ENCODE data around the gene SDK1. TPM values are rescaled to one million over a fixed set of nuclear protein-coding genes. Genes with fewer than 3 reads are reported as not detected.

Gene SDK1
- total RNA-seq, 2 experiments from 2014 or later = 0.19 to 0.36 TPM

DNA sequence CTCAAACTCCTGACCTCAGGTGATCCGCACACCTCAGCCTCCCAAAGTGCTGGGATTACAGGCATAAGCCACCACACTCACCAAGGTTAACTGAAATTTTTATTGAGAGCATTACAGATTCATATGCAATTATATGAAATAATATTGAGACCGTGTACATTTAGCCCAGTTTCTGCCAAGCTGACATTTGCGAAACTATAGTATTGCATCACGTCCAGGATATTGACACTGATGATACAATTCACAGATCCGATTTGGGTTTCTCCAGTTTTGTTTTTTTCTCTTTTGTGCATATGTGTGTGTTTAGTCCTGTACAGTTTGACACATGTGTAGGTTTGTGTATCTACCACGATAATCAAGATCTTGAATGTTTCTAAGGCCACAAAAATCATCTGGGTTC, 753.1 kb downstream of the SDK1 start:
- no peak overlapping the region for H3K27ac ChIP-seq (ENCODE audit: low read depth, low read length, poor library complexity, severe bottlenecking)
- POLR2A ChIA-PET = no interaction called here
- intact Hi-C loops (cut with micrococcal nuclease; ENCODE audit: unreplicated experiment) = no loop called here

DNA sequence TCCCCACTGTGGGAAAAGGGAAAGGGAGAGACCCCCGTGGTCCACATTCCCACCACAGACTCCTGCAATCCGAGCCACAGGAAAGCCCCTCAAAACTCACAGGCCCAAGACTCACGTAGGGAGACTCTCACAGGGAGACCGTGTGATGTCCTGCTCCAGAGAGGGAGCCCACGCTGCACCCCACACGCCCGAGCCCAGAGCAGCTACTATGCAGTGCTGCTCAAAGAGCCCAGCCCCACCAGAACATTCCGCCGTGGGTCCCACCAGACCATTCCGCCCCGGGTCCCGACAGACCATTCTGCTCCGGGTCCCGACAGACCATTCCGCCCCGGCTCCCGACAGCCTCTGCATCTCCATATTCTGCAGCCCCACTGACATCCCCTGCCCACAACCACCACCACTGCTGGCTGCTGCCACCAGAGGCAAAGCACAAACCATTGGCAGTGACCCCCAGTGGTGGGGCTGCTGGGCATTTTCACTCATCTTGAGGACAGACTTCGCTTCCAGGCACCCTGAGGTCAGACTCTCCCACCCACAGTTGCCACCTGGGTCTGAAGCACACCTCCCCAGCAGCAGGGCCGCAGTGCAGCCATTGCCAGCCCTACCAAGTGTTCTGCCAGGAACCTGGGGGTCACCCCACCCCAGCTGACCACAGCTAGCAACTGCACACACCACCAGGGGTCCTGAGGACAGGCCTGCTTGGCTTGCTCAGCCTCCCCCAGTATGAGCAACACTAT, 755.7 kb downstream of the SDK1 start:
- Histone ChIP-seq H3K4me3 (ENCODE audit: low read depth, low read length, poor library complexity, severe bottlenecking) (no peak overlapping the region), H3K79me2 (ENCODE audit: insufficient read depth, low read depth, low read length) (no peaks in the 10 kb centered on the region), H3K9me3 (ENCODE audit: low read length) (no peaks in the 10 kb centered on the region), H4K20me1 (ENCODE audit: insufficient read depth, low read length) (no peaks in the 10 kb centered on the region), H2AFZ (ENCODE audit: low read length) (no peak overlapping the region), H3K4me1 (ENCODE audit: insufficient read depth, low read length, poor library complexity, severe bottlenecking) (no peaks in the 10 kb centered on the region), H3K27ac (ENCODE audit: low read depth, low read length, poor library complexity, severe bottlenecking) (no peak overlapping the region), H3K9me2 (ENCODE audit: insufficient read depth, low read length) (no peaks in the 10 kb centered on the region), H3K36me3 (ENCODE audit: insufficient read depth, low read length) (no peaks in the 10 kb centered on the region), H3K4me2 (ENCODE audit: low read length) (no peak overlapping the region)
- intact Hi-C loops (cut with micrococcal nuclease; ENCODE audit: unreplicated experiment) = no loop called here
- CTCF ChIA-PET (ENCODE audit: unreplicated experiment) = no interaction called here
- no peak for DNase-seq (ENCODE audit: low spot score)
- no peak for TF ChIP-seq EZH2phosphoT487 (IDR thresholded peaks at IDR 0.05; ENCODE audit: borderline replicate concordance, low read depth, low read length)
- TF ChIP-seq, protein P1, sequence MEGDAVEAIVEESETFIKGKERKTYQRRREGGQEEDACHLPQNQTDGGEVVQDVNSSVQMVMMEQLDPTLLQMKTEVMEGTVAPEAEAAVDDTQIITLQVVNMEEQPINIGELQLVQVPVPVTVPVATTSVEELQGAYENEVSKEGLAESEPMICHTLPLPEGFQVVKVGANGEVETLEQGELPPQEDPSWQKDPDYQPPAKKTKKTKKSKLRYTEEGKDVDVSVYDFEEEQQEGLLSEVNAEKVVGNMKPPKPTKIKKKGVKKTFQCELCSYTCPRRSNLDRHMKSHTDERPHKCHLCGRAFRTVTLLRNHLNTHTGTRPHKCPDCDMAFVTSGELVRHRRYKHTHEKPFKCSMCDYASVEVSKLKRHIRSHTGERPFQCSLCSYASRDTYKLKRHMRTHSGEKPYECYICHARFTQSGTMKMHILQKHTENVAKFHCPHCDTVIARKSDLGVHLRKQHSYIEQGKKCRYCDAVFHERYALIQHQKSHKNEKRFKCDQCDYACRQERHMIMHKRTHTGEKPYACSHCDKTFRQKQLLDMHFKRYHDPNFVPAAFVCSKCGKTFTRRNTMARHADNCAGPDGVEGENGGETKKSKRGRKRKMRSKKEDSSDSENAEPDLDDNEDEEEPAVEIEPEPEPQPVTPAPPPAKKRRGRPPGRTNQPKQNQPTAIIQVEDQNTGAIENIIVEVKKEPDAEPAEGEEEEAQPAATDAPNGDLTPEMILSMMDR (conservative IDR thresholded peaks at IDR 0.05; ENCODE audit: low read length) = no peak
- POLR2A ChIA-PET = no interaction called here
- BruUV-seq (replicated peaks) = no TSS peak

More for the DNA sequence above, 753.1 kb downstream of the SDK1 start:
- H3K79me2 ChIP-seq (ENCODE audit: insufficient read depth, low read depth, low read length) = no peaks in the 10 kb centered on the region
- H3K36me3 ChIP-seq (ENCODE audit: insufficient read depth, low read length) = no peaks in the 10 kb centered on the region
- H3K9me3 ChIP-seq (ENCODE audit: low read length) = no peaks in the 10 kb centered on the region
- TF ChIP-seq EZH2phosphoT487 (IDR thresholded peaks at IDR 0.05; ENCODE audit: borderline replicate concordance, low read depth, low read length) = no peak
- TF ChIP-seq, protein P1 (conservative IDR thresholded peaks at IDR 0.05; ENCODE audit: low read length) = no peak
- H3K4me3 ChIP-seq (ENCODE audit: low read depth, low read length, poor library complexity, severe bottlenecking) = no peak overlapping the region
- H3K4me1 ChIP-seq (ENCODE audit: insufficient read depth, low read length, poor library complexity, severe bottlenecking) = no peaks in the 10 kb centered on the region
- no peaks in the 10 kb centered on the region for H4K20me1 ChIP-seq (ENCODE audit: insufficient read depth, low read length)
- no peak overlapping the region for H2AFZ ChIP-seq (ENCODE audit: low read length)
- H3K9me2 ChIP-seq (ENCODE audit: insufficient read depth, low read length) = no peaks in the 10 kb centered on the region
- BruUV-seq (replicated peaks) = no TSS peak
- H3K4me2 ChIP-seq (ENCODE audit: low read length) = no peak overlapping the region
- CTCF ChIA-PET (ENCODE audit: unreplicated experiment) = interaction anchor here (0.6 kb wide), 1 partner anchor 21 kb away, joined by 4 read pairs; no protein-coding TSS in a partner anchor
- no peak for DNase-seq (ENCODE audit: low spot score)

DNA sequence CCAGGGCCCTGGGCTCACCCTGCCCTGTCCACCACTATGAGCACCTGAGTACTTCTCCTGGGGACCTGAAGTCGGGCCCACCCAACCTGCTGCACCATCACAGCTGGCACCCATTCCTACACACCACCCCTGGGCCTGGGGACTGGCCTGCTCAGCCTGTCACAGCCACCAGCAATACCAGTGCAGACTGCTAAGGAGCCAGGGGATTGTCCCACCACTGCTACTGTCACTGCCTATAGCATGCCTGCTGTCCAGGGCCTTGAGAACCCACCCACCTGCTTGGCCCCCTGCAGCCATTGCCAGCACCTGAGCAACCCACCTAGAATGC, 756.2 kb downstream of the SDK1 start:
- DNase-seq (ENCODE audit: low spot score) = no peak
- Histone ChIP-seq H3K9me2 (ENCODE audit: insufficient read depth, low read length) (no peaks in the 10 kb centered on the region), H3K79me2 (ENCODE audit: insufficient read depth, low read depth, low read length) (no peaks in the 10 kb centered on the region), H3K4me3 (ENCODE audit: low read depth, low read length, poor library complexity, severe bottlenecking) (no peak overlapping the region), H3K4me2 (ENCODE audit: low read length) (no peak overlapping the region), H3K36me3 (ENCODE audit: insufficient read depth, low read length) (no peaks in the 10 kb centered on the region), H3K9me3 (ENCODE audit: low read length) (no peaks in the 10 kb centered on the region), H4K20me1 (ENCODE audit: insufficient read depth, low read length) (no peaks in the 10 kb centered on the region), H2AFZ (ENCODE audit: low read length) (no peak overlapping the region), H3K4me1 (ENCODE audit: insufficient read depth, low read length, poor library complexity, severe bottlenecking) (no peaks in the 10 kb centered on the region), H3K27ac (ENCODE audit: low read depth, low read length, poor library complexity, severe bottlenecking) (no peak overlapping the region)
- CTCF ChIA-PET (ENCODE audit: unreplicated experiment) = no interaction called here
- BruUV-seq (replicated peaks) = no TSS peak
- TF ChIP-seq EZH2phosphoT487 (IDR thresholded peaks at IDR 0.05; ENCODE audit: borderline replicate concordance, low read depth, low read length) = no peak
- TF ChIP-seq, protein P1 (conservative IDR thresholded peaks at IDR 0.05; ENCODE audit: low read length) = no peak
- intact Hi-C loops (cut with micrococcal nuclease; ENCODE audit: unreplicated experiment) = no loop called here
- POLR2A ChIA-PET = no interaction called here

Data from OCI-LY7 (cell line).